Duodenal mucosa (tissue), 2 donors: ENCODE data around the gene LRRN4CL.
A peak's percentile ranks its signal among the peaks of the same experiment; 100 is the strongest.

Source experiments
- H3K27ac ChIP-seq: one replicate; pipeline ENCODE4 v1.7.0; 2013; ENCODE audit warnings: low read depth, low read length
- H3K27me3 ChIP-seq, 2 donors: one replicate each; pipeline ENCODE4 v1.7.0; 2013; ENCODE audit warnings: low read length in 2 of 2, control low read depth in 1 of 2; ENCODE audit not compliant: insufficient read depth in 2 of 2, control insufficient read depth in 1 of 2
- H3K36me3 ChIP-seq, 2 donors: one replicate each; pipeline ENCODE4 v1.7.0; 2013; ENCODE audit warnings: low read length in 2 of 2, control low read depth in 1 of 2; ENCODE audit not compliant: insufficient read depth in 2 of 2, control insufficient read depth in 1 of 2
- H3K4me1 ChIP-seq, 2 donors: one replicate each; pipeline ENCODE4 v1.7.0; 2013; ENCODE audit warnings: low read length in 2 of 2, control low read depth in 1 of 2; ENCODE audit not compliant: insufficient read depth in 2 of 2, control insufficient read depth in 1 of 2
- H3K4me3 ChIP-seq, 2 donors: one replicate each; pipeline ENCODE4 v1.7.0; 2013; ENCODE audit warnings: low read length in 2 of 2, low read depth in 1 of 2
- H3K9ac ChIP-seq, 2 donors: one replicate each; pipeline ENCODE4 v1.7.0; 2013; ENCODE audit warnings: low read length in 2 of 2, low read depth in 1 of 2
- H3K9me3 ChIP-seq, 2 donors: one replicate each; pipeline ENCODE4 v1.7.0; 2013; ENCODE audit warnings: low read length in 2 of 2, control low read depth in 1 of 2; ENCODE audit not compliant: control insufficient read depth in 1 of 2

Gene LRRN4CL

GRCh38 chr11:62648967-62649364 lies 40.4 kb downstream of the LRRN4CL start:
- no peaks in the 10 kb centered on the region for H3K27me3 ChIP-seq
- peaks cover 13 to 29% of the 10 kb centered on the region in 2 donors for H3K36me3 ChIP-seq
- H3K4me3 ChIP-seq = no peak overlapping the region
- no peak overlapping the region for H3K9ac ChIP-seq
- no peak overlapping the region for H3K27ac ChIP-seq
- H3K9me3 ChIP-seq = no peaks in the 10 kb centered on the region
- peaks cover 23 to 35% of the 10 kb centered on the region in 2 donors for H3K4me1 ChIP-seq

GRCh38 chr11:62648185-62648966 lies 41.0 kb downstream of the LRRN4CL start:
- peaks cover 23 to 35% of the 10 kb centered on the region in 2 donors for H3K4me1 ChIP-seq
- no peak overlapping the region for H3K4me3 ChIP-seq
- peaks cover 13 to 33% of the 10 kb centered on the region in 2 donors for H3K36me3 ChIP-seq
- H3K9ac ChIP-seq = no peak overlapping the region
- no peaks in the 10 kb centered on the region for H3K27me3 ChIP-seq
- no peak overlapping the region for H3K27ac ChIP-seq
- no peaks in the 10 kb centered on the region for H3K9me3 ChIP-seq

- H3K4me1 ChIP-seq = peaks cover 23 to 35% of the 10 kb centered on the region in 2 donors
- H3K9me3 ChIP-seq = no peaks in the 10 kb centered on the region
- no peaks in the 10 kb centered on the region for H3K27me3 ChIP-seq
- no peak overlapping the region for H3K27ac ChIP-seq
- H3K4me3 ChIP-seq = no peak overlapping the region
- H3K9ac ChIP-seq = no peak overlapping the region
- peaks cover 17 to 37% of the 10 kb centered on the region in 2 donors for H3K36me3 ChIP-seq
These were observed 41.7 kb downstream of the LRRN4CL start for GRCh38 chr11:62647609-62648005.

GRCh38 chr11:62646825-62647608 lies 42.3 kb downstream of the LRRN4CL start:
- Histone ChIP-seq H3K4me1 (peaks cover 17 to 29% of the 10 kb centered on the region in 2 donors), H3K9ac (peak overlapping the region in 1 of 2 donors; percentile 43), H3K4me3 (peak overlapping the region; percentile 38 to 57), H3K9me3 (no peaks in the 10 kb centered on the region), H3K36me3 (peaks cover 17 to 40% of the 10 kb centered on the region in 2 donors), H3K27ac (no peak overlapping the region), H3K27me3 (no peaks in the 10 kb centered on the region)

GRCh38 chr11:62645946-62646824 lies 43.1 kb downstream of the LRRN4CL start, which contains the start of gene GANAB:
TSS of gene GANAB (minus strand) at chr11:62646613. CDS start at chr11:62646599, 14 bp downstream.
- Histone ChIP-seq H3K9me3 (no peaks in the 10 kb centered on the region), H3K27me3 (no peaks in the 10 kb centered on the region), H3K27ac (peak within 1 kb of the TSS; percentile 63), H3K4me3 (peak within 1 kb of the TSS; percentile 89 to 96), H3K4me1 (peaks cover 17 to 23% of the 10 kb centered on the region in 2 donors), H3K9ac (peak within 1 kb of the TSS; percentile 81 to 85), H3K36me3 (peaks cover 17 to 40% of the 10 kb centered on the region in 2 donors)

GRCh38 chr11:62645671-62645945 lies 43.7 kb downstream of the LRRN4CL start:
- Histone ChIP-seq H3K9me3 (no peaks in the 10 kb centered on the region), H3K9ac (peak overlapping the region; percentile 81 to 85), H3K4me1 (peaks cover 17 to 23% of the 10 kb centered on the region in 2 donors), H3K4me3 (peak overlapping the region; percentile 89 to 96), H3K27me3 (no peaks in the 10 kb centered on the region), H3K36me3 (peaks cover 17 to 40% of the 10 kb centered on the region in 2 donors), H3K27ac (no peak overlapping the region)

- Histone ChIP-seq H3K4me1 (peaks cover 17 to 23% of the 10 kb centered on the region in 2 donors), H3K4me3 (no peak overlapping the region), H3K36me3 (peaks cover 19 to 38% of the 10 kb centered on the region in 2 donors), H3K9ac (no peak overlapping the region), H3K9me3 (no peaks in the 10 kb centered on the region), H3K27ac (no peak overlapping the region), H3K27me3 (no peaks in the 10 kb centered on the region)
These were observed 45.1 kb downstream of the LRRN4CL start for GRCh38 chr11:62644220-62644619.
